HG03045 (cell line): Measurements from ENCODE around the gene PMEPA1.

ENCODE experiments used
- ATAC-seq: cut with Tn5 transposase; IDR thresholded peaks from one replicate; pipeline ENCODE4 v1.9.1; 2021; ENCODE audit warnings: mild to moderate bottlenecking, moderate library complexity; ENCODE audit not compliant: unreplicated experiment

PMEPA1 gene

GRCh38 chr20:57737349-57737748 lies 27.5 kb upstream of the PMEPA1 start:
- no peak for ATAC-seq

DNA sequence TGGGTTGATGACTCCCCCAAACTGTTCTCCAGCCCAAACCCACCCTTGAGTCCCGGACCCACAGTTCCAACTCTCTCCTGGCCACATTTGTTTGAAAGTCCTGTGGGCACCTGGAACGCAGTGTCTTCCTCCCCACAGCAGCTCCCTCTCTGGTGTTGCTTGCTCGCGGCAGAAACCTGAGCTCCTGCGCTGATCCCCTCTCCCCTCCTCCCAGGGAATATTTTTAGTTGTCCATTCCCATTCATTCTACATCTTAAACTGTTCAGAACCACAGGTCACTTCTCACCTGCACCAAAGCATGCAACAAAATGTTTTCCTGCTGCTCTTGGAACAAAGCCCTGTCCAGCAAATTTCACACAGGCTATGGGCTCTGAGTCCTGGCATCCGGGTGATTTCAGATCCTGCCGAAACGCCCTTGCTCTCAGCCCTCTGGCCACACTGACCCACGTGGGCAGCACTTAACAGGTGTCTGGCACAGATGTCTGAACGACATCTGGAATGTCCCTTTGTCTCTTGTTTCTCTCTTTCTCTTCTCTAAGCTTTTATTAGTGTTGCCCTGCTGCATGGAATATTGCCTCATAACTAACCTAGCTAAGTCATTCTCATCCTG lies 27.0 kb upstream of the PMEPA1 start:
- no peak for ATAC-seq

DNA sequence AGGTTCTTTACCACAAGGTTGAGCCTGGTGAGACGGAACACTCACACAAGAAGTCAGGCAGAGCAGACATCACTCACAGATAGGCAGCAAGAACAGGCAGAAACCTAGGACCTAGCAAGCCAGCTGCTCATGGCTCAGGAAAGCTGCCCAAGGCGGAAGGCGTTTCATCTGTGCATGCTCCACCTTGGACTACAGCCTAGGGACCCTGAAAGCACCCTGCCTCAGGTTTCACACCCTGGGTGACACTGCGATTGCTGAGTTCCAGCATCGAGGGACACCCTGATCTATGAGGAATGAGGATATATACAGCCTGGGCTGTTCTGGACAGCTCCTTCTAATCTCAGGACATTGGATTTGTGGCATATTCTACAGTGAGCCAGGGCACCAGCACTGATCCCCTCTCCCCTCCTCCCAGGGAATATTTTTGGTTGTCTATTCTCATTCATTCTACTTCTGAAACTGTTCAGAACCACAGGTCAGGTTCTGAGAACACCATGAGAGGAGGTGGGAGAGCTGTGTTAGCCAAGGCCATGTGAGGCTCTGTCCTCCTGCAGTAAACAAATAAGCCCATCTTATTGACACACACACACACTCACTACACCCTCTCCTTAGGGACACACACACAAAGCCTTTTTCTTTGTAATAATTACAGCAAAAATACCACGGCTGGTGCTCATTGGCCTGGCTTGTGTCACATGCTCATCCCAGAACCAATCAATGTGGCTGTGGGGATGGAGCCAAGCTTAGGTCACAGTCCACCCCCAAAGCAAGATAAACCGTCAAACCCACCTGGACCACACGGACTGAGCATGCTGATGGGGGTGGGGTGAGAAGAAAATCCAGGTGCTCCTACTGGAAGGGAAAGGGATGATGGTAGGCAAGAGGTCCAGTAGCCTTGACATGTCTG lies 26.3 kb upstream of the PMEPA1 start:
- ATAC-seq = no peak

- ATAC-seq = no peak
These were observed 24.9 kb upstream of the PMEPA1 start for GRCh38 chr20:57734754-57735153.

DNA sequence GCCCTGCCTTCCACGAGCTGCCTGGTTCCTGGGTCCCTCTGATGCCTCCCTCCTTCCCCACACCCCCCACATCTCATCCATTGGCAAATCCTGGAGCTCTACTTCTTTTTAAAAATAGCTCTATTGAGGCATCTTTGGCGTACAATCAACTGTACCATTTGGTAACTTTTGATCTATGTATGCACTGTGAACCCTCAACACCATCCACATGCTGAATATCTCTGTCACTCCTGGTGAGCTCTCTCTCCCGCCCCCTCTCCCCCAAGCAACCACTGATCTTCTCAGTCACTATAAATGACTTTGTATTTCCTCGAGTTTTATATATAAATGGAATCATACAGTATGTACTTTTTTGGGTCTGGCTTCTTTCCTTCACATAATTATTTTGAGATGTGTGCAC lies 22.4 kb upstream of the PMEPA1 start:
- ATAC-seq = no peak

DNA sequence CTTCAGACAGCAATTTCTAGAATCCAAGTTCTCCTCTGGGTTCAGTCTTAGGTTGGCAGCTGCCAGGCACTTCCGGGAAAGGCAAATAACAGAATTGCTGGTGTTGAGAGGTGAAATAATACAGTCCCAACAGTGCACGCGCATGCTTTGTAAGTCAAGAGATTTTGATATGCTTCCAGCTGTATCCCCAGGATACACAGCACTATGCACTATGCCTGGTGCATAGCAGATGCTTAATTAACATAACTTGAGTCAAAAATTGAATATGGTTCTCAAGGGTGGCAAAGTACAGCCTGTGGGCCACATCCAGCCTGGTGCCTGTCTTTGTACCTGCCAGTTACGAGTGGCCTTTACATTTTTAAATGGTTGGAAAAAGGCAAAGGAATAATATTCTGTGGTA lies 18.9 kb upstream of the PMEPA1 start:
- ATAC-seq = no peak

GRCh38 chr20:57727863-57728262 lies 18.0 kb upstream of the PMEPA1 start:
- ATAC-seq = no peak

GRCh38 chr20:57725636-57726035 lies 15.8 kb upstream of the PMEPA1 start:
- ATAC-seq = no peak

DNA sequence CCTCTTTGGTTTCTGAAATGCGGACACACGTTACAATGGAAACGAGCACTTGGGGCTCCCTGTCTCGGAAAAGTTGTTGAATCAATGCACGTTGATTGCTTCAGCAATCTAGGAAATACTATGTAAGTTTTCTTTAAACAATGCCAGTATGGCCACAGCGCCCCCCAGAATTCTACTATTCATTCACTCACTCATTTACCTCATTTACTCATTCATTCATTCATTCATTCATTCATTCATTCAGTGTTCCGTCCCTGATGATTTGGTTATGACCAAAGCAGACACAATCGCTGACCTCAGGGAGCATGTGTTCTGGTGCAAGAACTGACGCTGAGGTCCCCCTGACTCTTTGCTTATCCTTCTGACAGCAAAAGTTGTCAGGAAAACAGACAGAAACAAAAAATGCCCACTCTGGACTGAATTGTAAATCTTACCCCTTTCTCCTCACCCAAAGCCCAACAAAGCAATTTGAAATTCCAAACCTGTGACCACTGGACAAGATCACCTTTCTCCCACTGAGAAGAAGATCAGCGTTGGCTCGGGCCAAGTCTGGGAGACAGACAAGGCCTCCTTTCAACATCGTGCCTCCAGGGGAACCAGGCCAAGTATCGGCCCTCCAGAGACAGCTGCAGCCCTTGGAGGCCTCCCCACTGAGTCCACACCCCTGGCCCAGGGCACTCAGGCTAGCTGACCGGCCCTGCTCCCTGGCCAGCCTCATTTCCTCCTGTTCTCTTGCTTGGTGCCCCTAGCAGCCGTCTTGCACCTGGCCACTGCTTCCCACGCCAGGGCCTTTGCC lies 15.0 kb upstream of the PMEPA1 start:
- ATAC-seq = no peak

DNA sequence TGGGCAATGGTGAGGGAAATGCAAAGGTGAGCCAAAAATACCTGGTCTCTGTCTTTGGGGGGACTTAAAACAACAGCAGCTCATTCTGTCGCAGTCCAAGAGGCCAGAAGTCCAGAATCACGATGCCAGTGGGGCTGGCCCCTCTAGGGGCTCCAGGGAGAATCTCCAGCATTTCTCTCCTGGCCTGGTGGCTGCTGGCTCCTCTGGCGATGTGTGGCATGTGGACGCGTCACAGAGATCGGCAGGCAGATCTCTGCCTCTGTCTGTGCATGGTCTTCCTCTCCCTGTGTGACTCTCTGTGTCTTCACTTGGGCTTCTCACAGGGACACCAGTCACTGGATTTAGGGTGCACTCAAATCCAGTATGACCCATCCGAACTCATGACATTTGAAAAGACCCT lies 14.0 kb upstream of the PMEPA1 start:
- no peak for ATAC-seq

GRCh38 chr20:57719951-57720350 lies 10.1 kb upstream of the PMEPA1 start:
- no peak for ATAC-seq

DNA sequence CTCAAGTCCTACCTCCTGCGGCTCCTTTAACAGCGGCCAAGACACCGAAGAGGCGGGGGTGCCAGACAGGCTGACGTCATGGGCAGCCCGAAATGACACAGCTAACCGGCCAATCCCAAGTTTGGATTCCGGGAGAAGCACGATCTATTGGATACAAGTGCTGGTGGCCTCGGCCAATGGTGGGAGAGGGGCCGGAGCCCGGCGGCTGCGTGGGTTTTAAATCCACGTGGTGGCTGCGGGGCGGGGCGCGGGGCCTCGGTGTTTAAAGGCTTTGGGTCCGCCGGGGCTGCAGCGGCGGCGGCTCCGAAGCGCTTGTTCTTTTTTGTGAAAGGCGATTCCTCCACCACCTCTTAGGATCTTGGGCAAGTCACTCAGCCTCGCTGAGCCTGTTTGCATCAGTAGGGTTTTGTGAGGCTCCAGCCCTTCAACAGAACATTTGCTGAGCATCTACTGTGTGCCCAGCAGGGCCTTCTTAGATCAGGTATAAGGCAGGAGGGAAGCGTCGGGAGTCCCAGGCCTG lies 8.7 kb upstream of the PMEPA1 start:
- peak; percentile 99 for ATAC-seq

- ATAC-seq = no peak
These were observed 8.0 kb upstream of the PMEPA1 start for GRCh38 chr20:57717797-57718196.

GRCh38 chr20:57716901-57717300 lies 7.1 kb upstream of the PMEPA1 start:
- ATAC-seq = no peak

DNA sequence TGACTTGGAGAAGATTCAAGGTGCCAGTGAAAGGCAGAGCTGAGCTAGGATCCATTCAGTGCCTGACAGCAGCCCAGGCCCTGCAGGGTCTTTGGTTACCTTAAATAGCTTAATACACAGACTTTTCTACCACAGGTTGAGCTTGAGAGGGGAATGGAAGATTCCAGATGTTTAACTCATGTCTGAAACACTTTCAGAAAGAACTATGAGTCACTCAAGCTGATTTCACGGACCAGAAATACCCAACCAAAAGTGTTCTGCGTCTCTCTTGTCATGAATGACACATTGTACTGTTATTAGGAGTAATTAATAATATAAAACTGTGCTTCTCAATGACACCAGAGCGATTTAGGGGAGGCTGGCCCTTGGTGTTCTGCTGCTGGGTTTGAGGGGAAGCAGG lies 6.4 kb upstream of the PMEPA1 start:
- ATAC-seq = no peak

- no peak for ATAC-seq
These were observed 5.6 kb upstream of the PMEPA1 start for GRCh38 chr20:57715268-57715904.

DNA sequence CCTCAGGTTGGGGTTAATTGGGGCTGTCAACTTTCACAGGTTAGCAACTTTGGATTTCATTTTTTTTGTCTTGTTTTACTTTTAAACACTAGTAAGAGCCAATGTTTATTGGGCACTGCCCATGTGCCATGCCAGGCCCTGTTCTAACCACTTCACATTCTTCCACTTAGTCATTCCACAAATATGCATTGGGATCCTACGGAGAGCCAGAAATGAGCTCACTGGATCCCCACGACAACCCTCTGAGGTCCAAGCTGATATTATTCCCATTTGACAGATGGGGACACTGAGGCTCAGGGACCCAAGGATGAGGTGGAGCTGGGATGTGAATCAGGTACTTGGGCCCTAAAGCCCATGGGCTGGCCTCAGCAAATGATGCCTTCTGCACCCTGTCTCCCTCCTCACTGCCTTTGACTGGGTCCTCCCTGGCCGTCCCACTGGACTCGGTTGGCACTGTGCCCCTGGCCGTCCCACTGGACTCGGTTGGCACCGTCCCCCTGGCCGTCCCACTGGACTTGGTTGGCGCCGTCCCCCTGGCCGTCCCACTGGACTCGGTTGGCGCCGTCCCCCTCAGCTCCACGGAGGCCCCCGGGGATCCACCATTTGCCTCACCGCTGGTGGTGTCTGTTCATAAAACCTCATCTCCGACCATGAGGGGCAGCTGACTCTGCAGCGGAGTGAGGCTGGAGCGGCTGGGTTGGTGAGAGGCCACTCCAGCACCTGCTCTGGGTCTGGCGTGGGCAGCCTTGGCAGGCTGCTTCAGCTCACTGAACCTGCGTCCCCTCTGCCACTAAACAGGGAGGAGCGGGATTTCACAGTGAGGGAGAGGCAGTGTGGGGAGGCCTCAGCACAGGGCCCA lies 4.8 kb upstream of the PMEPA1 start:
- no peak for ATAC-seq

DNA sequence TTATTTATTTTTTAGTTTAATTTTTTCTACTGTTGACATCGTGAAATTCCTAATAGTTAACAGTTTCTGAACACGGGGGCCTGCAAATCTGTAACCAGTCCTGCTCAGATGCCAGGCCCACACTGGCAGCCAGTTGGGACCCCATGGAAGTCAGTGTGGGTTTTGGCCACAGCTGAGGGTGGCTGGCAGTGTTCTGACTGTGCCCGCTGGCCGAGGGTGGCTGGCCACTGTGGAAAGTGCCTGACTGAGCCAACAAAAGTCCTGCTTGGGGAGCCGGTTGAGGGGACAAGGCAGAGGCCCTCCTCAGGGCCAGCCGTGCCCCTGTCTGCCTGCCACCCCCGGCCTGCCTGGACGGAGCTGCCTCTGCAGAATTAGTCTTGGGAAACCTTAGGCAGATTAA lies 4.1 kb upstream of the PMEPA1 start:
- ATAC-seq = no peak

GRCh38 chr20:57713505-57713903 lies 3.7 kb upstream of the PMEPA1 start:
- no peak for ATAC-seq
